ENCODE measurements around the gene CRYBB2. TPM values are rescaled to one million over a fixed set of nuclear protein-coding genes. Genes with fewer than 3 reads are reported as not detected.

The CRYBB2 gene
- total RNA-seq, 1 experiment from 2014 or later, result not detected

DNA sequence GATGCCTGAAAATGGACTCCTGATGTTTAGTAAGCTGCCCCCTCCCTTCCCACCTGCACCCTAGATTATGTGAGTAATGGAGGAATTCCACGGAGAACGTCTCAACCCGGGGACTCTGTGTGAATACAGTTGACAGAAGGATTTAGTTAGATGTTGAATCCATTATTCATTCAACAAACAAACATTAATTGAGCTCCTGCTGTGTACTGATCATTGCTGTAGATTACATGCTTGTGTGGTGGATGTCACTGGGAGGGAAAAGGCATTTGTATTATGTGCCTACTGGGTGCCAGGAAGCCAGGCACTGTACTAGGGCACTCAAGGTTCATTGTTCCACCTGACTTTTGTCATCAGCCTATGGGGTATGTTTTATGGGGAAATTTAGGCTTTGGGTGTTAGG is 42.6 kb upstream of the CRYBB2 start:
- DNase-seq (ENCODE audit: low read depth, low spot score) (no peak), ATAC-seq (no peak)
- H3K4me2 ChIP-seq (ENCODE audit: low read length), result no peak overlapping the region
- no peaks in the 10 kb centered on the region for H3K9me3 ChIP-seq (ENCODE audit: control insufficient read depth in 1 of 2, insufficient read depth in 1 of 2, low read depth in 1 of 2, low read length in 2 of 2)
- H3K79me2 ChIP-seq (ENCODE audit: insufficient read depth, low read length), result no peaks in the 10 kb centered on the region
- ChIA-PET POLR2A (no interaction called here), CTCF (no interaction called here), RAD21 (ENCODE audit: low non-redundant PET in 1 of 2, low total read pairs in 2 of 2, uncharacterized antibody in 2 of 2, unreplicated experiment in 2 of 2) (no interaction called here)
- H3K4me3 ChIP-seq (replicated peaks in 1 of 2; ENCODE audit: low read depth in 1 of 2, low read length in 2 of 2), result no peak overlapping the region
- no peak for TF ChIP-seq ZFX (IDR thresholded peaks at IDR 0.05)
- TF ChIP-seq, protein P1, sequence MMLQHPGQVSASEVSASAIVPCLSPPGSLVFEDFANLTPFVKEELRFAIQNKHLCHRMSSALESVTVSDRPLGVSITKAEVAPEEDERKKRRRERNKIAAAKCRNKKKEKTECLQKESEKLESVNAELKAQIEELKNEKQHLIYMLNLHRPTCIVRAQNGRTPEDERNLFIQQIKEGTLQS (IDR thresholded peaks at IDR 0.05), result no peak
- no peak for TF ChIP-seq SIN3A (IDR thresholded peaks at IDR 0.05; ENCODE audit: low read depth)
- no peak for TF ChIP-seq SRF (IDR thresholded peaks at IDR 0.05; ENCODE audit: low read depth)
- no peak for TF ChIP-seq POLR2A (IDR thresholded peaks at IDR 0.05; ENCODE audit: borderline replicate concordance, extremely low read depth, insufficient read depth, insufficient read length)
- no peak for TF ChIP-seq YY1 (IDR thresholded peaks at IDR 0.05; ENCODE audit: extremely low read depth, insufficient replicate concordance, low read depth, low read length)
- TF ChIP-seq ZNF274 (IDR thresholded peaks at IDR 0.05; ENCODE audit: low read depth, low read length), result no peak
- no peak for TF ChIP-seq FOSL1 (IDR thresholded peaks at IDR 0.05; ENCODE audit: low read depth)
- TF ChIP-seq, protein P2, sequence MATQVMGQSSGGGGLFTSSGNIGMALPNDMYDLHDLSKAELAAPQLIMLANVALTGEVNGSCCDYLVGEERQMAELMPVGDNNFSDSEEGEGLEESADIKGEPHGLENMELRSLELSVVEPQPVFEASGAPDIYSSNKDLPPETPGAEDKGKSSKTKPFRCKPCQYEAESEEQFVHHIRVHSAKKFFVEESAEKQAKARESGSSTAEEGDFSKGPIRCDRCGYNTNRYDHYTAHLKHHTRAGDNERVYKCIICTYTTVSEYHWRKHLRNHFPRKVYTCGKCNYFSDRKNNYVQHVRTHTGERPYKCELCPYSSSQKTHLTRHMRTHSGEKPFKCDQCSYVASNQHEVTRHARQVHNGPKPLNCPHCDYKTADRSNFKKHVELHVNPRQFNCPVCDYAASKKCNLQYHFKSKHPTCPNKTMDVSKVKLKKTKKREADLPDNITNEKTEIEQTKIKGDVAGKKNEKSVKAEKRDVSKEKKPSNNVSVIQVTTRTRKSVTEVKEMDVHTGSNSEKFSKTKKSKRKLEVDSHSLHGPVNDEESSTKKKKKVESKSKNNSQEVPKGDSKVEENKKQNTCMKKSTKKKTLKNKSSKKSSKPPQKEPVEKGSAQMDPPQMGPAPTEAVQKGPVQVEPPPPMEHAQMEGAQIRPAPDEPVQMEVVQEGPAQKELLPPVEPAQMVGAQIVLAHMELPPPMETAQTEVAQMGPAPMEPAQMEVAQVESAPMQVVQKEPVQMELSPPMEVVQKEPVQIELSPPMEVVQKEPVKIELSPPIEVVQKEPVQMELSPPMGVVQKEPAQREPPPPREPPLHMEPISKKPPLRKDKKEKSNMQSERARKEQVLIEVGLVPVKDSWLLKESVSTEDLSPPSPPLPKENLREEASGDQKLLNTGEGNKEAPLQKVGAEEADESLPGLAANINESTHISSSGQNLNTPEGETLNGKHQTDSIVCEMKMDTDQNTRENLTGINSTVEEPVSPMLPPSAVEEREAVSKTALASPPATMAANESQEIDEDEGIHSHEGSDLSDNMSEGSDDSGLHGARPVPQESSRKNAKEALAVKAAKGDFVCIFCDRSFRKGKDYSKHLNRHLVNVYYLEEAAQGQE (IDR thresholded peaks at IDR 0.05; ENCODE audit: low read depth), result no peak
- no peak for TF ChIP-seq RAD21 (IDR thresholded peaks at IDR 0.05; ENCODE audit: low read depth)
- no peak for TF ChIP-seq CBX3 (IDR thresholded peaks at IDR 0.05; ENCODE audit: low read depth)
- no peak for TF ChIP-seq EZH2 (IDR thresholded peaks at IDR 0.05)
- TF ChIP-seq JUND (IDR thresholded peaks at IDR 0.05), result no peak
- TF ChIP-seq, protein P3, sequence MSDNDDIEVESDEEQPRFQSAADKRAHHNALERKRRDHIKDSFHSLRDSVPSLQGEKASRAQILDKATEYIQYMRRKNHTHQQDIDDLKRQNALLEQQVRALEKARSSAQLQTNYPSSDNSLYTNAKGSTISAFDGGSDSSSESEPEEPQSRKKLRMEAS (IDR thresholded peaks at IDR 0.05), result no peak
- TF ChIP-seq TCF7L2 (IDR thresholded peaks at IDR 0.05; ENCODE audit: borderline replicate concordance, extremely low read depth, insufficient read depth, insufficient read length), result no peak
- TF ChIP-seq EGR1 (IDR thresholded peaks at IDR 0.05; ENCODE audit: low read depth), result no peak
- TF ChIP-seq, protein P4, sequence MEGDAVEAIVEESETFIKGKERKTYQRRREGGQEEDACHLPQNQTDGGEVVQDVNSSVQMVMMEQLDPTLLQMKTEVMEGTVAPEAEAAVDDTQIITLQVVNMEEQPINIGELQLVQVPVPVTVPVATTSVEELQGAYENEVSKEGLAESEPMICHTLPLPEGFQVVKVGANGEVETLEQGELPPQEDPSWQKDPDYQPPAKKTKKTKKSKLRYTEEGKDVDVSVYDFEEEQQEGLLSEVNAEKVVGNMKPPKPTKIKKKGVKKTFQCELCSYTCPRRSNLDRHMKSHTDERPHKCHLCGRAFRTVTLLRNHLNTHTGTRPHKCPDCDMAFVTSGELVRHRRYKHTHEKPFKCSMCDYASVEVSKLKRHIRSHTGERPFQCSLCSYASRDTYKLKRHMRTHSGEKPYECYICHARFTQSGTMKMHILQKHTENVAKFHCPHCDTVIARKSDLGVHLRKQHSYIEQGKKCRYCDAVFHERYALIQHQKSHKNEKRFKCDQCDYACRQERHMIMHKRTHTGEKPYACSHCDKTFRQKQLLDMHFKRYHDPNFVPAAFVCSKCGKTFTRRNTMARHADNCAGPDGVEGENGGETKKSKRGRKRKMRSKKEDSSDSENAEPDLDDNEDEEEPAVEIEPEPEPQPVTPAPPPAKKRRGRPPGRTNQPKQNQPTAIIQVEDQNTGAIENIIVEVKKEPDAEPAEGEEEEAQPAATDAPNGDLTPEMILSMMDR (IDR thresholded peaks at IDR 0.05 in 2 of 3, conservative IDR thresholded peaks at IDR 0.05 in 1 of 3; ENCODE audit: borderline replicate concordance in 1 of 3, insufficient read depth in 1 of 3, low read depth in 2 of 3, low read length in 2 of 3), result no peak
- TF ChIP-seq CEBPB (IDR thresholded peaks at IDR 0.05; ENCODE audit: low read depth), result no peak
- TF ChIP-seq, protein P5, sequence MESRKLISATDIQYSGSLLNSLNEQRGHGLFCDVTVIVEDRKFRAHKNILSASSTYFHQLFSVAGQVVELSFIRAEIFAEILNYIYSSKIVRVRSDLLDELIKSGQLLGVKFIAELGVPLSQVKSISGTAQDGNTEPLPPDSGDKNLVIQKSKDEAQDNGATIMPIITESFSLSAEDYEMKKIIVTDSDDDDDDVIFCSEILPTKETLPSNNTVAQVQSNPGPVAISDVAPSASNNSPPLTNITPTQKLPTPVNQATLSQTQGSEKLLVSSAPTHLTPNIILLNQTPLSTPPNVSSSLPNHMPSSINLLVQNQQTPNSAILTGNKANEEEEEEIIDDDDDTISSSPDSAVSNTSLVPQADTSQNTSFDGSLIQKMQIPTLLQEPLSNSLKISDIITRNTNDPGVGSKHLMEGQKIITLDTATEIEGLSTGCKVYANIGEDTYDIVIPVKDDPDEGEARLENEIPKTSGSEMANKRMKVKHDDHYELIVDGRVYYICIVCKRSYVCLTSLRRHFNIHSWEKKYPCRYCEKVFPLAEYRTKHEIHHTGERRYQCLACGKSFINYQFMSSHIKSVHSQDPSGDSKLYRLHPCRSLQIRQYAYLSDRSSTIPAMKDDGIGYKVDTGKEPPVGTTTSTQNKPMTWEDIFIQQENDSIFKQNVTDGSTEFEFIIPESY (IDR thresholded peaks at IDR 0.05; ENCODE audit: extremely low read depth, insufficient replicate concordance, low read length), result no peak
- no peak for TF ChIP-seq POLR2AphosphoS5 (IDR thresholded peaks at IDR 0.05; ENCODE audit: low read depth, low read length)
- no peaks in the 10 kb centered on the region for H3K9me2 ChIP-seq (ENCODE audit: insufficient read depth)
- H4K20me1 ChIP-seq (ENCODE audit: insufficient read depth), result no peaks in the 10 kb centered on the region
- no TSS peak for BruUV-seq (replicated peaks)
- H3K36me3 ChIP-seq (ENCODE audit: control insufficient read depth in 1 of 2, insufficient read depth in 2 of 2, low read length in 2 of 2), result peaks cover 2 to 17% of the 10 kb centered on the region in 2 experiments; a peak in 3 of 4 replicates
- intact Hi-C loops (cut with micrococcal nuclease), result no loop called here
- no peak overlapping the region for H3K9ac ChIP-seq (ENCODE audit: low read length)
- H3K4me1 ChIP-seq (ENCODE audit: control insufficient read depth in 1 of 2, insufficient read depth in 2 of 2, low read length in 2 of 2), result no peaks in the 10 kb centered on the region
- no peaks in the 10 kb centered on the region for H3K27me3 ChIP-seq (ENCODE audit: insufficient read depth, low read length)
- no peak overlapping the region for H2AFZ ChIP-seq (ENCODE audit: low read depth, low read length, poor library complexity, severe bottlenecking)
- H3K27ac ChIP-seq (ENCODE audit: low read depth, low read length), result no peak overlapping the region
